Measurements from ENCODE around the gene LEO1. TPM values are rescaled to one million over a fixed set of nuclear protein-coding genes. Genes with fewer than 3 reads are reported as not detected.

Gene LEO1
- total and polyA plus RNA-seq, 2 of the 13 experiments (the other 11 are each of a cell fraction or from before 2014, with no cell fraction given) = 17.0 to 60.3 TPM

GRCh38 chr15:51982013-51982769 is 10.6 kb upstream of the LEO1 start (continued):
- TF ChIP-seq JUNB (CRISPR knock-in tag; IDR thresholded peaks at IDR 0.05; ENCODE audit: borderline replicate concordance) (no peak), ZNF253 (CRISPR knock-in tag; IDR thresholded peaks at IDR 0.05; ENCODE audit: borderline replicate concordance) (no peak), TSC22D2 (CRISPR knock-in tag; IDR thresholded peaks at IDR 0.05; ENCODE audit: borderline replicate concordance) (no peak), ZNF777 (CRISPR knock-in tag; IDR thresholded peaks at IDR 0.05) (no peak), ZNF317 (CRISPR knock-in tag; IDR thresholded peaks at IDR 0.05) (0 out of 2 replicates have a peak, but pooled peaks have one; percentile 21), MIER3 (CRISPR knock-in tag; IDR thresholded peaks at IDR 0.05; ENCODE audit: borderline replicate concordance) (no peak), ZNF18 (CRISPR knock-in tag; IDR thresholded peaks at IDR 0.05; ENCODE audit: insufficient replicate concordance) (no peak)

- peaks cover 28% of the 10 kb centered on the region for H3K4me1 ChIP-seq (ENCODE audit: insufficient read depth, low read length)
- DNase-seq (ENCODE audit: low spot score) = no peak
- 96% methylated on average over 4 of the region's 4 CpGs for WGBS (ENCODE audit: low lambda C conversion rate)
- no peak overlapping the region for H3K4me3 ChIP-seq (replicated peaks in 1 of 3; ENCODE audit: insufficient read depth in 1 of 3, low read depth in 2 of 3, low read length in 3 of 3)
- H2AFZ ChIP-seq (ENCODE audit: low read length) = no peak overlapping the region
- 0 out of 5 replicates have a peak, but pooled peaks cover 0 to under 1% of the 10 kb centered on the region in 2 experiments for H3K36me3 ChIP-seq (replicated peaks in 1 of 2; ENCODE audit: control insufficient read depth in 1 of 2, insufficient read depth in 2 of 2, low read length in 2 of 2)
- ATAC-seq = no peak
- BruUV-seq (replicated peaks) = no TSS peak
- H3K79me2 ChIP-seq (ENCODE audit: insufficient read depth, low read length) = peaks cover 35% of the 10 kb centered on the region
- CTCF ChIA-PET (ENCODE audit: low intra/inter-chr PET ratio, low total read pairs) = no interaction called here
- no peak overlapping the region for H3K27ac ChIP-seq (ENCODE audit: extremely low read length, insufficient read depth, low read length)
- in situ Hi-C loops (cut with HindIII; ENCODE audit: extremely low pct_ligation_motif_present, low pct_unique_long_range_greater_than_20kb) = no loop called here
- no peak for FAIRE-seq
- H3K27me3 ChIP-seq (ENCODE audit: control insufficient read depth in 1 of 2, insufficient read depth in 2 of 2, low read length in 2 of 2) = no peaks in the 10 kb centered on the region; a peak in 1 of 5 replicates
- intact Hi-C loops (cut with micrococcal nuclease; ENCODE audit: unreplicated experiment) = no loop called here
- H4K20me1 ChIP-seq (ENCODE audit: insufficient read depth, low read length) = no peaks in the 10 kb centered on the region
- POLR2A ChIA-PET = interaction anchor here (2.9 kb wide), 1 partner anchor 19 kb away, joined by 15 read pairs; no protein-coding TSS in a partner anchor
- H3K9me3 ChIP-seq (ENCODE audit: low read length) = no peaks in the 10 kb centered on the region
- no peak for TF ChIP-seq SRSF1 (optimal IDR thresholded peaks at IDR 0.05; ENCODE audit: low read depth, low read length)
- TF ChIP-seq MIXL1 (CRISPR knock-in tag; IDR thresholded peaks at IDR 0.05) = no peak
- no peak for TF ChIP-seq PHF21A (CRISPR knock-in tag; IDR thresholded peaks at IDR 0.05)
- 0 out of 2 replicates have a peak, but pooled peaks have one; percentile 20 for TF ChIP-seq MAFF (IDR thresholded peaks at IDR 0.05; ENCODE audit: low read depth, low read length)
- peak in 1 of 2 experiments; percentile 55; a peak in 3 of 4 replicates for TF ChIP-seq MAFK (conservative IDR thresholded peaks at IDR 0.05 in 1 of 2, IDR thresholded peaks at IDR 0.05 in 1 of 2; ENCODE audit: low read length in 2 of 2)
- H3K4me2 ChIP-seq (ENCODE audit: low read depth, low read length) = no peak overlapping the region
- H3K9ac ChIP-seq (ENCODE audit: insufficient read depth, low read depth, low read length) = no peak overlapping the region
Measured at GRCh38 chr15:51973775-51974174, 2.2 kb upstream of the LEO1 start.

Data from HepG2 (cell line).